Astrocyte (in vitro differentiated cells and primary cell): Measurements from ENCODE around the gene DYNLT3.

Source experiments
- EZH2 ChIP-seq: IDR thresholded peaks from 2 replicates; pipeline ENCODE4 v1.6.1; 2012; ENCODE audit warnings: mild to moderate bottlenecking, low read length, inconsistent platforms; ENCODE audit not compliant: insufficient read depth
- TF ChIP-seq, protein P1 (sequence below): IDR thresholded peaks from 2 replicates; pipeline ENCODE4 v1.5.1; 2011; ENCODE audit warnings: low read depth, mild to moderate bottlenecking, inconsistent platforms, low read length, moderate library complexity; ENCODE audit not compliant: insufficient read depth

DNA sequence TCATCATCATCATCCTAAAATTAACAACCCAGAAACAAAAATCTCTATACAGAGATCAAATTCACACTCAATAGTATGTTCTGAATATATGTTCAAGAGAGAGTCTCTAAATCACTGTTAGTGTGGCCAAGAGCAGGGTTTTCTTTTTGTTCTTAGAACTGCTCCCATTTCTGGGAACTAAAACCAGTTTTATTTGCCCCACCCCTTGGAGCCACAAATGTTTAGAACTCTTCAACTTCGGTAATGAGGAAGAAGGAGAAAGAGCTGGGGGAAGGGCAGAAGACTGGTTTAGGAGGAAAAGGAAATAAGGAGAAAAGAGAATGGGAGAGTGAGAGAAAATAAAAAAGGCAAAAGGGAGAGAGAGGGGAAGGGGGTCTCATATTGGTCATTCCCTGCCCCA lies 35.3 kb downstream of the DYNLT3 start:
- TF ChIP-seq, protein P1, sequence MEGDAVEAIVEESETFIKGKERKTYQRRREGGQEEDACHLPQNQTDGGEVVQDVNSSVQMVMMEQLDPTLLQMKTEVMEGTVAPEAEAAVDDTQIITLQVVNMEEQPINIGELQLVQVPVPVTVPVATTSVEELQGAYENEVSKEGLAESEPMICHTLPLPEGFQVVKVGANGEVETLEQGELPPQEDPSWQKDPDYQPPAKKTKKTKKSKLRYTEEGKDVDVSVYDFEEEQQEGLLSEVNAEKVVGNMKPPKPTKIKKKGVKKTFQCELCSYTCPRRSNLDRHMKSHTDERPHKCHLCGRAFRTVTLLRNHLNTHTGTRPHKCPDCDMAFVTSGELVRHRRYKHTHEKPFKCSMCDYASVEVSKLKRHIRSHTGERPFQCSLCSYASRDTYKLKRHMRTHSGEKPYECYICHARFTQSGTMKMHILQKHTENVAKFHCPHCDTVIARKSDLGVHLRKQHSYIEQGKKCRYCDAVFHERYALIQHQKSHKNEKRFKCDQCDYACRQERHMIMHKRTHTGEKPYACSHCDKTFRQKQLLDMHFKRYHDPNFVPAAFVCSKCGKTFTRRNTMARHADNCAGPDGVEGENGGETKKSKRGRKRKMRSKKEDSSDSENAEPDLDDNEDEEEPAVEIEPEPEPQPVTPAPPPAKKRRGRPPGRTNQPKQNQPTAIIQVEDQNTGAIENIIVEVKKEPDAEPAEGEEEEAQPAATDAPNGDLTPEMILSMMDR = no peak
- TF ChIP-seq EZH2 = no peak
